CD4-positive, alpha-beta T cell treated with Interleukin-1 beta for 1 hour (primary cell): Measurements from ENCODE around the gene ARID5B.

ENCODE experiments used
- DNase-seq, 2 donors: peaks; one replicate each; pipeline ENCODE4 v3.0.0-alpha.2; 2020 to 2022

ARID5B gene

GRCh38 chr10:61906562-61906901, 5.0 kb downstream of the ARID5B start:
- DNase-seq: no peak

- no peak for DNase-seq
Measured at GRCh38 chr10:61907011-61907410, 5.5 kb downstream of the ARID5B start.

GRCh38 chr10:61907587-61907986, 6.1 kb downstream of the ARID5B start:
- DNase-seq: no peak

- DNase-seq: no peak
Measured at GRCh38 chr10:61910226-61910805, 8.8 kb downstream of the ARID5B start.

GRCh38 chr10:61910894-61911293, 9.4 kb downstream of the ARID5B start:
- DNase-seq: no peak

GRCh38 chr10:61911425-61911824, 9.9 kb downstream of the ARID5B start:
- no peak for DNase-seq

- no peak for DNase-seq
Measured at GRCh38 chr10:61912981-61913380, 11.5 kb downstream of the ARID5B start.

GRCh38 chr10:61918140-61918539, 16.6 kb downstream of the ARID5B start:
- DNase-seq: no peak

- no peak for DNase-seq
Measured at GRCh38 chr10:61918989-61919388, 17.5 kb downstream of the ARID5B start.

GRCh38 chr10:61919646-61920215, 18.2 kb downstream of the ARID5B start:
- no peak for DNase-seq

- DNase-seq: no peak
Measured at GRCh38 chr10:61921143-61921542, 19.6 kb downstream of the ARID5B start.

GRCh38 chr10:61923210-61923949, 21.9 kb downstream of the ARID5B start:
- DNase-seq: no peak

GRCh38 chr10:61923950-61924274, 22.4 kb downstream of the ARID5B start:
- no peak for DNase-seq

- DNase-seq: no peak
Measured at GRCh38 chr10:61929555-61929954, 28.1 kb downstream of the ARID5B start.

GRCh38 chr10:61931620-61932332, 30.3 kb downstream of the ARID5B start:
- no peak for DNase-seq

- no peak for DNase-seq
Measured at GRCh38 chr10:61933859-61934555, 32.5 kb downstream of the ARID5B start.

GRCh38 chr10:61935077-61935476, 33.6 kb downstream of the ARID5B start:
- no peak for DNase-seq

- no peak for DNase-seq
Measured at GRCh38 chr10:61936770-61937169, 35.3 kb downstream of the ARID5B start.

- DNase-seq: no peak
Measured at GRCh38 chr10:61937631-61938351, 36.3 kb downstream of the ARID5B start.

GRCh38 chr10:61939902-61940301, 38.4 kb downstream of the ARID5B start:
- no peak for DNase-seq

- DNase-seq: peak in 1 of 2 donors; percentile 37
Measured at GRCh38 chr10:61941202-61941681, 39.7 kb downstream of the ARID5B start.
